KOPT-K1 (cell line): ENCODE results near the gene PHF24.
"Not testable (repeated sequence)": the region's sequence is repeated elsewhere in the genome, so short reads cannot be mapped to it uniquely, and the experiment has no call there.

Experiments used
- H3K27ac ChIP-seq: fragments of 200-600 bp; sonication (generic); 2 replicates; pipeline ENCODE4 v1.5.1; 2016; ENCODE audit warnings: antibody characterized with exemption, mild to moderate bottlenecking, low read depth, low read length; ENCODE audit not compliant: poor library complexity, severe bottlenecking
- H3K36me3 ChIP-seq: fragments of 200-600 bp; sonication (generic); 2 replicates; pipeline ENCODE4 v1.5.1; 2017; ENCODE audit warnings: antibody characterized with exemption, mild to moderate bottlenecking, low read length, moderate library complexity; ENCODE audit not compliant: insufficient read depth
- H3K9me3 ChIP-seq: fragments of 200-600 bp; sonication (generic); 2 replicates; pipeline ENCODE4 v1.5.1; 2017; ENCODE audit warnings: antibody characterized with exemption, low read length, mild to moderate bottlenecking; ENCODE audit not compliant: insufficient read depth, poor library complexity, severe bottlenecking

Gene PHF24

GRCh38 chr9:35000535-35001284 is 42.6 kb downstream of the PHF24 start:
- H3K27ac ChIP-seq = no peak overlapping the region
- peaks cover 7% of the 10 kb centered on the region; the same call in 1 of the 2 replicates for H3K36me3 ChIP-seq
- H3K9me3 ChIP-seq = no peaks in the 10 kb centered on the region

- Histone ChIP-seq H3K27ac (no peak overlapping the region), H3K9me3 (no peaks in the 10 kb centered on the region)
These were observed 43.2 kb downstream of the PHF24 start for GRCh38 chr9:35001285-35001677.

GRCh38 chr9:35001803-35002502 is 43.9 kb downstream of the PHF24 start:
- Histone ChIP-seq H3K27ac (no peak overlapping the region), H3K36me3 (0 out of 2 replicates have a peak, but pooled peaks cover 3% of the 10 kb centered on the region), H3K9me3 (no peaks in the 10 kb centered on the region)

More at GRCh38 chr9:35001285-35001677, 43.2 kb downstream of the PHF24 start:
- peaks cover 7% of the 10 kb centered on the region; the same call in 1 of the 2 replicates for H3K36me3 ChIP-seq

GRCh38 chr9:35002623-35003022 is 44.5 kb downstream of the PHF24 start:
- no peaks in the 10 kb centered on the region for H3K36me3 ChIP-seq
- H3K9me3 ChIP-seq = no peaks in the 10 kb centered on the region
- H3K27ac ChIP-seq = no peak overlapping the region

- not testable (repeated sequence) for H3K27ac ChIP-seq, H3K9me3 ChIP-seq, H3K36me3 ChIP-seq
These were observed 46.2 kb downstream of the PHF24 start for GRCh38 chr9:35004299-35004698.

GRCh38 chr9:35010351-35010958 is 52.4 kb downstream of the PHF24 start:
- Histone ChIP-seq H3K27ac (no peak overlapping the region), H3K36me3 (no peaks in the 10 kb centered on the region), H3K9me3 (peaks cover 14% of the 10 kb centered on the region)

GRCh38 chr9:35014517-35014916 is 56.4 kb downstream of the PHF24 start:
- peaks cover 14% of the 10 kb centered on the region for H3K9me3 ChIP-seq
- no peaks in the 10 kb centered on the region for H3K36me3 ChIP-seq
- no peak overlapping the region for H3K27ac ChIP-seq

- H3K27ac ChIP-seq = peak overlapping the region; percentile 45
- H3K9me3 ChIP-seq, H3K36me3 ChIP-seq: not testable (repeated sequence)
These were observed 65.4 kb downstream of the PHF24 start for GRCh38 chr9:35023443-35023842.

- Histone ChIP-seq H3K36me3 (no peaks in the 10 kb centered on the region), H3K9me3 (peaks cover 7% of the 10 kb centered on the region), H3K27ac (peak overlapping the region; percentile 59)
These were observed 68.6 kb downstream of the PHF24 start for GRCh38 chr9:35026671-35027070.

GRCh38 chr9:35027374-35027773 is 69.3 kb downstream of the PHF24 start:
- H3K27ac ChIP-seq = peak overlapping the region; percentile 59
- no peaks in the 10 kb centered on the region for H3K36me3 ChIP-seq

GRCh38 chr9:35027860-35028259 is 69.8 kb downstream of the PHF24 start:
- Histone ChIP-seq H3K27ac (peak overlapping the region; percentile 59), H3K9me3 (peaks cover 7% of the 10 kb centered on the region), H3K36me3 (no peaks in the 10 kb centered on the region)

More at GRCh38 chr9:35027374-35027773, 69.3 kb downstream of the PHF24 start:
- peaks cover 7% of the 10 kb centered on the region for H3K9me3 ChIP-seq

- H3K36me3 ChIP-seq = no peaks in the 10 kb centered on the region
- peaks cover 7% of the 10 kb centered on the region for H3K9me3 ChIP-seq
- H3K27ac ChIP-seq = peak overlapping the region; percentile 59
These were observed 70.3 kb downstream of the PHF24 start for GRCh38 chr9:35028341-35028740.

GRCh38 chr9:35029241-35029640 is 71.2 kb downstream of the PHF24 start:
- H3K9me3 ChIP-seq = peaks cover 7% of the 10 kb centered on the region
- H3K27ac ChIP-seq = no peak overlapping the region
- no peaks in the 10 kb centered on the region for H3K36me3 ChIP-seq

GRCh38 chr9:35029852-35030251 is 71.8 kb downstream of the PHF24 start:
- Histone ChIP-seq H3K27ac (no peak overlapping the region), H3K9me3 (peaks cover 7% of the 10 kb centered on the region), H3K36me3 (no peaks in the 10 kb centered on the region)
